NB4 (cell line): ENCODE measurements around the gene ANP32B.

ENCODE experiments used
- CTCF ChIP-seq: IDR thresholded peaks from one replicate; pipeline ENCODE4 v1.5.1; 2012; ENCODE audit warnings: low read depth, low read length
- MYC ChIP-seq: IDR thresholded peaks from 2 replicates; pipeline ENCODE4 v1.6.1; 2011; ENCODE audit warnings: low read depth, low read length
- POLR2A ChIP-seq: IDR thresholded peaks from 2 replicates; pipeline ENCODE4 v1.6.1; 2011; ENCODE audit warnings: mild to moderate bottlenecking; ENCODE audit not compliant: insufficient read length; ENCODE audit errors: extremely low read depth
- TF ChIP-seq, protein P1 (sequence below): IDR thresholded peaks from 2 replicates; pipeline ENCODE4 v1.6.1; 2011; ENCODE audit warnings: low read depth, low read length

DNA sequence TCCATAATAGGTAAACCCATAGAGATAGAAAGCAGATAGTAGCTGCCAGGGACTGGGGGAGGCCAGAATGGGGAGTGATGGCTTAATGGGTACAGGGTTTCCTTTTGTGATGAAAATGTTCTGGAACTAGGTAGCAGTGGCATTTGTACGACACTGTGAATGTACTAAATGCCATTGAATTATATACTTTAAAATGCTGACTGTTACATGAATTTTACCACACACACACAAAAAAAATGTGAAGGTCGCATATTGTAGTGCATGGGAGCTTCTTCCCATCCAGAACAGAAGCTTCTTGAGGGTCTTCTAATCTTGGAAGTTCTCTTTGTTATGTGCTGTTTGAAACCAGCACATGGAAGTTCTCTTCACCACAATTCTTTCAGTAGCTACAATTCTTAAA, 19.9 kb upstream of the ANP32B start:
- TF ChIP-seq MYC (no peak), CTCF (no peak), POLR2A (no peak)
- TF ChIP-seq, protein P1, sequence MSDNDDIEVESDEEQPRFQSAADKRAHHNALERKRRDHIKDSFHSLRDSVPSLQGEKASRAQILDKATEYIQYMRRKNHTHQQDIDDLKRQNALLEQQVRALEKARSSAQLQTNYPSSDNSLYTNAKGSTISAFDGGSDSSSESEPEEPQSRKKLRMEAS: no peak
